Urinary bladder (tissue), 4 donors: ENCODE results near the gene FAM193B. TPM values are rescaled to one million over a fixed set of nuclear protein-coding genes. Genes with fewer than 3 reads are reported as not detected.

ENCODE experiments used
- DNase-seq: peaks from one replicate; pipeline ENCODE4 v3.0.0-alpha.2; 2015; ENCODE audit errors: extremely low spot score
- H3K27ac ChIP-seq: one replicate; pipeline ENCODE4 v1.5.1; 2013; ENCODE audit warnings: low read depth, mild to moderate bottlenecking, moderate library complexity
- H3K36me3 ChIP-seq: one replicate; pipeline ENCODE4 v1.6.1; 2013; ENCODE audit warnings: mild to moderate bottlenecking, moderate library complexity; ENCODE audit not compliant: insufficient read depth
- H3K4me1 ChIP-seq: one replicate; pipeline ENCODE4 v1.6.1; 2013; ENCODE audit warnings: mild to moderate bottlenecking, moderate library complexity; ENCODE audit not compliant: insufficient read depth
- H3K4me3 ChIP-seq: one replicate; pipeline ENCODE4 v1.5.1; 2013; ENCODE audit warnings: low read depth, low read length
- WGBS: extraction: QIAGEN DNeasy Blood & Tissue Kit; methylation state at CpG from one replicate; pipeline ENCODE4 v1.1.7; 2013; 5-methylcytosine and 5-hydroxymethylcytosine counted together
- polyA plus RNA-seq: library from polyadenylated mRNA; stranded (reverse); fragments of 200-250 nt; gene quantifications from one replicate; pipeline ENCODE4 v1.2.3, GENCODE V29; 2013
- total RNA-seq: library from RNA; depleted of rRNA; stranded (reverse); fragments of >200 nt; gene quantifications from one replicate; pipeline ENCODE4 v1.2.3, GENCODE V29; 2014
- donor health status: healthy with polysubstance abuse.
- donor health status: healthy.

FAM193B gene
- total RNA-seq (22.8 TPM), polyA plus RNA-seq (66.7 TPM)

DNA sequence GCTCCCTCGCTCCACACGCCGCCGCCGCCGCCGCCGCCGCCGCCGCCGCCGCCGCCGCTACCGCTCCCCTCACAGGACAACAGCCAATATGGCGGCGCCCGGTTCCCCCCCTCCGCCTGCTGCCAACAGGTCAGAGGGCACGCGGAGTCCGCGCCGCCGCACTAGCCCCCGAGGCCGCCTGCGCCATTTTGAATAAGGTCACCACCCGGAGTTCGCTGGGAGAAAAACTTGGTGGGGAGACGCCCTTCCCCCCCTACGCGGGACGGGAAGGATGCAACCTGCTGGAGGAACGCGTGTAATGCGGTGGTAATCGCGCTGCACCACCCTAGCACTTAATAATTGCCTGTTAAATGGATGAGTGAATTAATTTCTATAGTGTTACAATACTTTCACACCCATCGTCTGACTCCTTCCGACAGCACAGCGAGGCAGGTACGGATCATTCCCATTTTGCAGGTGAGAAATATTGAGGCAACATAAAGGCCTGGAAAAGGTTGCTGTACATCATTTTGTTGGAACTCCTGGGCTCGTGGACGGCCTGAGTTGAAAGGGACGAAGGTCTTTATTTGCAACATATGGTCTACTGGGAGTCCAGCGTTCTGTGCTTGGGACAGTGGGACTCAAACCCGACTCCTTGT, at the start of gene FAM193B:
Gene FAM193B (minus strand): TSS at position 90 of the 638 bp plus-strand sequence. CDS start 105 bp downstream, outside the sequence.
- Histone ChIP-seq H3K36me3 (no peaks in the 10 kb centered on the region), H3K4me1 (no peaks in the 10 kb centered on the region), H3K4me3 (peak within 1 kb of the TSS; percentile 97), H3K27ac (peak within 1 kb of the TSS; percentile 85)
- DNase-seq = peak; percentile 85
- 8% methylated on average over 49 of the region's 49 CpGs for WGBS

DNA sequence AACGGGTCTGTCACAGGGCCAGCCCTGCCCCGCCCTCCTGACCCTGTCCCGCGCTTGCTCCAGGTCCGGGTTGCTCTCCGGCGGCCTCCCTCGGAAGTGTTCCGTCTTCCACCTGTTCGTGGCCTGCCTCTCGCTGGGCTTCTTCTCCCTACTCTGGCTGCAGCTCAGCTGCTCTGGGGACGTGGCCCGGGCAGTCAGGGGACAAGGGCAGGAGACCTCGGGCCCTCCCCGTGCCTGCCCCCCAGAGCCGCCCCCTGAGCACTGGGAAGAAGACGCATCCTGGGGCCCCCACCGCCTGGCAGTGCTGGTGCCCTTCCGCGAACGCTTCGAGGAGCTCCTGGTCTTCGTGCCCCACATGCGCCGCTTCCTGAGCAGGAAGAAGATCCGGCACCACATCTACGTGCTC, 49.8 kb upstream of the FAM193B start:
- Histone ChIP-seq H3K4me3 (no peak overlapping the region), H3K4me1 (no peaks in the 10 kb centered on the region)

DNA sequence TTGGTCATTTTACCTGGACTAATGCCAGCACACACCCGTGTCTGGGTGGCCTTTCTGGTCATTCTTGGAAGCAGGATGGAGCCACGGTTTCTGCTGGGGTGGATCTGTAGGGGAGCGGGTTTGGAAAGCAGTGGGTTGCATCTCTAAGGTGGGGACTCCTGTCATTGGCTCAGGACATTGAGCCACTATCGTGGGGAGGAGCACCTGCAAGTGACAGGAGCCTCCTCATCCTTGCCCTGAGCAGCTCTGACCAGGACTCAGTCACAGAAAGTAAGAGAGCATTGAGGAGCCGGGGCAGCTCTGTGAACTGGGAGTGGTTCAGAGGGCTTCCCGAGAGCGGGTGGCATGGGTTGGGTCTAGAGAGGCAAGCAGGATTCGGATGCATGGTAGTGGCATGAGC, 49.3 kb upstream of the FAM193B start:
- WGBS = 79% methylated on average over 8 of the region's 8 CpGs
- no peak overlapping the region for H3K4me3 ChIP-seq
- no peak for DNase-seq
- H3K27ac ChIP-seq = no peak overlapping the region
- H3K36me3 ChIP-seq = no peaks in the 10 kb centered on the region
- no peaks in the 10 kb centered on the region for H3K4me1 ChIP-seq

More for the DNA sequence above, 49.8 kb upstream of the FAM193B start:
- WGBS = 91% methylated on average over 27 of the region's 27 CpGs
- Histone ChIP-seq H3K27ac (no peak overlapping the region), H3K36me3 (no peaks in the 10 kb centered on the region)
- DNase-seq = no peak

DNA sequence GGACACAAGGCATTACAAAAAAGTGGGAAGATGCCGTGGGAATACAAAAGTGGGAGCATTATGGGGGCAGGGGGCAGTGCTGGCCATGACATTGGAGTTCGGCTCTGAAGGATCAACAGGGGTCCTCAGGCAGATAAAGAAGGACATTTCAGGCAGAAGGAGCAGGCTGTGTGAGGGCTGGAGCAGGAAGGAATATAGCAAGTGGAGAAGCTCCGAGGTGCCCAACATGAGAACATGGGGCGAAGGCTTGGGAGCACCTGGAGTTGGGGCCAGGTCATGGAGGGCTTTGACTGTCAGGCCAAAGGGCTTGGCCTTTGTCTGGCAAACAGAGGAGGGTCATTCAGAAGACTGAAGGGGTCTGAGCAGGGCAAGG, 48.1 kb upstream of the FAM193B start:
- DNase-seq = no peak
- H3K4me3 ChIP-seq = no peak overlapping the region
- 89% methylated on average over 4 of the region's 4 CpGs for WGBS
- no peaks in the 10 kb centered on the region for H3K4me1 ChIP-seq
- no peak overlapping the region for H3K27ac ChIP-seq
- no peaks in the 10 kb centered on the region for H3K36me3 ChIP-seq

DNA sequence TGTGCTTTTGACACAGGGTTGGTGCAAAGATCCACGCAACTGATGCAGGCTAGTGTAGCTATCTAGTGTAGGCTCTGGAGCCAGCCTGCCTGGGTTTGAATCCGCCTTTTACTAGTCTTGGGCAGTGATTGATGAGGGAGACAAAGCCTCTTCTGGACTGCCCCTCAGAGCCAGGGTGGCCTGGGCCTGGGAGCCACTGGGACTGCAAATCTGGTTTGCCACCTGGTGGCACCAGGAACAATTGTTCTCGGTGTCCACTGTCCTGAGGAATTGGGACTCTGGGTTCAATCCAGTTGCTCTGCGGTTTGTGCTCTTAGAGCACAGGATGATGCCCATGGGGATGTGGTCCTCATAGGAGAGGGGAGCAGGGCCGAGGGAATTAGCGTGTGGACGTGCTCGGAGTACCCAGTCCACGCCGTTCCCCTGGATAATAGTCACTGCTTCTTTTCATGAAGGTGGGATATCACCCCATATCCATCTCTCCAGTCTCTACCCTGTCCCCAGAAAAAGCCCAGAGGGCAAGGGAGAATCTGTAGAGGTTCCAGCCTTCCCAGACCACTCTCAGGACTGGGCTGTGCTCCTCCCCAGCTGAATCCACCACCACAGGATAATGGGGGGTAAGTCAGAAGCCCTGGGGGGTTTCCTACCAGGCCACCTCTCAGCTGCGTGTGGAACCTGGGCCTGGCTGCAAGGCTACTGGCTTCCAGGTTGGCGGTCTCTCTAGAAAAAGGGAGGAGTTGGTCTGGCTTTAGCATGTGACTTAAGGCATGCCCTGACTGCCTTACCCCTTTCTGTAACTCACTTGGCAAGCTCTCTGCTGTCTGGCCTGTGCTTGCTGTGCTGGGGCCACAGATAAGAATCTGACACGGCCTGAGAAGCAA, 47.5 kb upstream of the FAM193B start:
- DNase-seq = no peak
- Histone ChIP-seq H3K4me1 (no peaks in the 10 kb centered on the region), H3K36me3 (no peaks in the 10 kb centered on the region), H3K4me3 (no peak overlapping the region), H3K27ac (no peak overlapping the region)
- WGBS = 86% methylated on average over 13 of the region's 13 CpGs

DNA sequence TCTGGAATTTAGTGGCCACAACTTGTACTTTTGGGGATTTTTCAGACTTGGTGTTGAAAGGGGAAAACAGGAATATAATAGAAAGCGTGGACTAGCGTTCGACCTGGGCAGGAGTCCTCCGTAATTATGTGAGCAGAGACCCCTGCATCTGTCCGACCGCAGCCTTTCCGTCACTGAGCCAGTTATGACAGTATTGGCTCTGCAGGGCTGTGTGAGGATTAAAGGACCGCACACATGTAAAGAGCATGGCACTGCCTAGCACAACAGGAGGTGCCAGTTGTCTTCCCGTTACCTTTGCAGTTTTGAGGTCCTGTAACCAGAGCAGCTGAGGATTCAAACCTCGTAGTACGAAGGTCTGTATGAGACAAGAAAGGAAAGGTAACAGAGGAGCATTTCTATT, 46.8 kb upstream of the FAM193B start:
- 92% methylated on average over 11 of the region's 11 CpGs for WGBS
- H3K4me1 ChIP-seq = no peaks in the 10 kb centered on the region
- H3K4me3 ChIP-seq = no peak overlapping the region
- no peaks in the 10 kb centered on the region for H3K36me3 ChIP-seq
- no peak for DNase-seq
- H3K27ac ChIP-seq = no peak overlapping the region

DNA sequence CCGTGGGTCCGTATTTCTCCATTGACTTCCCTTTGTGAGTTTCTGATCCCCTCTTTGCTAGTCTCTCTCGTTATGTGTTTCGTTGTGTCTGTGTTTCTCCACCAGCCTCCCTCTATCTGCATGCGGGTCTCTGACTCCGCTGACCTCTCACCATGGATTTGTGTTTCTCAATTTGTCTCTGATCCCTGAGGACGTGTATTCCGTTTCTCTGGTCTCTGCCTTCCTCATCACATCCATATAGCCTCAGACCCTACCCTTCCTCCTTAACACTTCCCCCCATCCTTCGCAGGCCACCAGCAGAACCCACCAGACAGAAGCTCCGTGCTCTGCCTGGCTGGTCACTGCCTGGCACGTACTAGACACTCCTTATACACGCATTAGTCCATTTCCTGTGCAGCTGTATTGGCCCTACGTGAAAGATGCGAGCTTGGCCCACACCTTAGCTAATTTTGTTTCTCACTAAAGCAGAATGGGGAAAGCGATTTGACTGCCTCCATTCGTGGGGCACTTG, 46.2 kb upstream of the FAM193B start:
- peak overlapping the region; percentile 81 for H3K4me3 ChIP-seq
- no peak overlapping the region for H3K27ac ChIP-seq
- no peaks in the 10 kb centered on the region for H3K36me3 ChIP-seq
- DNase-seq = no peak
- no peaks in the 10 kb centered on the region for H3K4me1 ChIP-seq
- 4% methylated on average over 16 of the region's 16 CpGs for WGBS

DNA sequence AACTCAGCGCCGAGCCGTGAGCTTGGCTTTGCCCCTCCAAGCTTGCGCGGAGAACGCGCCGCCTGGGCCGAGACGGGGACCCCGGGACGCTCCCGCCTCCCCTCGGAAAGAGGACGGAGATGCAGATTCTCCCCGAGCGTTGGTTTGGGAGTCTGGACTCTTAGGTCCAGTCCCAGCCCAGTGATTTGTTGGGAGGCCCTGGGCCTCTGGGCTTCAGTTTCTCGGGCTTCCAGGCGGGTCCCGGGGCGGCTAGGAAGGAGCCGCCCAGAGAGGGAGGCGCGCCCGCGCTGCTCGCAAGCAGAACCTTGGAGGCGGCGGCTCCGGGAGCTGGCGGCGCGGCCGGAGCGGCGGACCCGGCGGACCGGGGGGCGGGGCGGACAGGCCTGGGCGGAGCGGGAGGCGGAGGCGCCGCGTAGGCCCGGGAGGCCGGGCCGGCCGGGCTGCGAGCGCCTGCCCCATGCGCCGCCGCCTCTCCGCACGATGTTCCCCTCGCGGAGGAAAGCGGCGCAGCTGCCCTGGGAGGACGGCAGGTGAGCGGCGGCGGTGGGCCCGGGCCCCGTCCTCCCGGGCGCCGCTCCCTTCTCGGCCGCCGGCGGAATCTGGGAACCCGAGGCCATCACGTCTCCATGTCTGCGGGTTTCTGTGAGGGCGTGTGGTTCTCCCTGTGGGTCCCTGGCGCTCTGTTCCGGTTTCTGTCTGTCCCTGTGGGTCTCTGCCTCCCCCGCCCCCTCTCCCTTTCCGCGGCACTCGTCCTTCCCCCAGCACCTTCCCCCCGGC, 45.6 kb upstream of the FAM193B start, which contains the start of gene B4GALT7:
Gene B4GALT7 (plus strand): TSS at position 402 of the 777 bp plus-strand sequence. CDS start 79 bp downstream, at position 481.
- peak within 1 kb of the TSS; percentile 89 for H3K27ac ChIP-seq
- H3K36me3 ChIP-seq = no peaks in the 10 kb centered on the region
- H3K4me1 ChIP-seq = no peaks in the 10 kb centered on the region
- DNase-seq = no peak
- under 1% methylated on average over 86 of the region's 86 CpGs for WGBS
- H3K4me3 ChIP-seq = peak within 1 kb of the TSS; percentile 81

DNA sequence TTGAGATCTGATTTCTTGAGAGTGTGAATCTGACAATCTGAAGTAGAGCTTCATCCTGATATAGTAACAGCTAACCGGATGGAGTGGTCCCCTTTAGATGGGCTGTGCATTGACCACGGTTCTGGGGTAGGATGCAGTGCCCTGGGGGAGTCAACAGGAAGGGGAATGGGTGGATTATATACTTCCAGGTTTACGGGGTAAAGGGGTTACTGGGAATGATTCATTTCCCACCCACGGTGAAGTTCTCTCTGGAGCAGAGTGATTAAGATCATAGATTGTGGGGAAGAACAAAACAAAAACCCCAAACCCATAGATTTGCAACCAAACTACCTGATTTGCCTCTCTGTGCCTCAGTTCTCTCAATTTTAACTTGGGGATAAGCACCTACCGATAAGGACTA, 44.1 kb upstream of the FAM193B start:
- no peaks in the 10 kb centered on the region for H3K36me3 ChIP-seq
- DNase-seq = no peak
- no peaks in the 10 kb centered on the region for H3K4me1 ChIP-seq
- WGBS = 48% methylated on average over 5 of the region's 5 CpGs
- no peak overlapping the region for H3K4me3 ChIP-seq
- H3K27ac ChIP-seq = no peak overlapping the region

DNA sequence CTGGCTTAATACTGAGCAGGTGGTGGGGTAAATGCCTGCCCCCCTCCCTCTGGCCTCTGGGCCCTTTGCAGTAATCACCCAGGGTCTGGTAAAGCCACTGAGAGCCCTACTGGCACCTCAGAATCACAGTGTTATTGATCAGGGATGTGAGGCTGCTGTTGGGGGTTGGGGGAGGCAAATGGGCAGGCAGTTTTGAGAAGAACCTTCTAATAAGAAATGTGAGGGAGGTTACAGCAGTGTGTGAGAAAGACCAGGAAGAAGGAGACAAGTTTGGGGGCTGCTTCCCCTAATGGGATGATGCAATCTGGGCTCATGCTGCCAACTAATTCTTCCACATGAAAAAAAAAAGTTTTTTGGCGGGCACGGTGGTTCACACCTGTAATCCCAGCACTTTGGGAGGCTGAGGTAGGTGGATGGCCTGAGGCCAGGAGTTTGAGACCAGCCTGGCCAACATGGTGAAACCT, 42.4 kb upstream of the FAM193B start:
- H3K4me1 ChIP-seq = no peaks in the 10 kb centered on the region
- DNase-seq = no peak
- H3K4me3 ChIP-seq = no peak overlapping the region
- 92% methylated on average over 2 of the region's 2 CpGs for WGBS
- no peaks in the 10 kb centered on the region for H3K36me3 ChIP-seq
- H3K27ac ChIP-seq = no peak overlapping the region

DNA sequence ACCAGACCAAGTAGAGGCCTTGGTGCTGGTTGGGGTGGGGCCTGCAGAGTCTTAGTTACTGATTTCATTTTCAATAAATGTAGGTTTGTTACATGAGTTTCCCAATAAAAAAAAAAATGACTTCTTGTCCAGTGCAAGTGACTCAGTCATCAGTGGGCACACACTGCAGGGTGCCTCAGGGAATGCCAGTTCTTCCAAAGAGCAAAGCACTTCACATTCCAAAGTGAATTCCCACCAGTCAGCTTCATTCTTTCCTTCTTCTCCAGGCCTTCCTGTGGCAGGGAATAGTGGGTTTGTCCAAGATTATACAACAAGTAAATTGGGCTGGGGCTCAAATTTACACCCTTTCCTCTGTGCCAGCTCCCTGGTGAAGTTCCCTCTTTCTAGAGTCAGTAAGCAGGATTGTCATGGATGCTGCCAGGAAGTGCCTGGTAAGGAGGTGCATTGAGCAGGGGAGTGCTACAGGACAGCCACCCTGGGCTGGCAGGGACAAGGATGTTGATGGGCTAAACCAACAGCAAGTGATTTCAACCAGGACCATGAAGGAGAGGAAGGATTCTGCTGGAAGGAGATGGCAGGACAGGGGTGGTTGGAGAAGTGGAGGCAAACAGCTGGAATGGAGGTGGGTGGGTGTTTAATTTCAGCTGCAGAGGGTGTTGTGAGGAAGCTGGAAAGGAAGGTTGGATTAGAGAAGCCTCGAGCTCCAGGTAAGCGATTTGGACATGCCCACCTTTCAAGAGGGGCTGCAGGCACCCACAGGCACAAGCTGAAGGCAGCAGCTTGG, 41.8 kb upstream of the FAM193B start:
- no peak for DNase-seq
- Histone ChIP-seq H3K4me3 (no peak overlapping the region), H3K4me1 (peaks cover 1% of the 10 kb centered on the region), H3K36me3 (no peaks in the 10 kb centered on the region), H3K27ac (no peak overlapping the region)
- WGBS = 95% methylated on average over 2 of the region's 2 CpGs

DNA sequence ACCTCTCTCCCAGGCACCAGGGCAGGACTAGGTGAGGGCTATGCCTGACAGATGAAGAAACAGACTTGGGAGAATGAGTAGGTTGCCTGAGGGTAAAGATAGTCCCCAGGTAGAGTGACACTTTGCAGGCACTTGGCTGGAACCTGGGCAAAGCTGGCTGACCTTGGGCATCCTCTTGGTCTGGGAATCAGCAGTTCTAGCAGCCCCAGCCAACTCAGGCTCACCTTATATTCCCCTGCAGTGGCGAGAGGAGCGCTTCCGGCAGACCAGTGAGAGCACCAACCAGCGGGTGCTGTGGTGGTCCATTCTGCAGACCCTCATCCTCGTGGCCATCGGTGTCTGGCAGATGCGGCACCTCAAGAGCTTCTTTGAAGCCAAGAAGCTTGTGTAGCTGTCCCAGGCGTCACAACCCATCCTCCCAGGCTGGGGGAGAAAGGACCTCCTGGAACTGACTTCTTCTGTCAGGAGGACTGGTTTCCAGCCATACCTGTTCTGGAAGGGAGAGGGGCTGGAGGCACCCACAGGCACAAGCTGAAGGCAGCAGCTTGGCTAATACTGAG, 40.7 kb upstream of the FAM193B start:
- Histone ChIP-seq H3K36me3 (no peaks in the 10 kb centered on the region), H3K4me3 (no peak overlapping the region), H3K27ac (no peak overlapping the region), H3K4me1 (peaks cover 1% of the 10 kb centered on the region)
- 89% methylated on average over 8 of the region's 8 CpGs for WGBS
- no peak for DNase-seq
